Mammary epithelial cell (primary cell): ENCODE results near the gene CHD9.

Experiments used
- CTCF ChIP-seq, 2 donors: IDR thresholded peaks in 1 of 2; conservative IDR thresholded peaks in 1 of 2; 2 replicates each; pipeline ENCODE4 v1.5.1; 2011 to 2012; ENCODE audit warnings: inconsistent platforms in 2 of 2, low read length in 2 of 2, mild to moderate bottlenecking in 2 of 2, control low read depth in 1 of 2, low read depth in 1 of 2; ENCODE audit not compliant: insufficient read depth in 1 of 2; ENCODE audit errors: extremely low read depth in 1 of 2
- EZH2 ChIP-seq: IDR thresholded peaks from 2 replicates; pipeline ENCODE4 v1.6.1; 2012; ENCODE audit warnings: low read length, inconsistent platforms, borderline replicate concordance

- TF ChIP-seq CTCF (conservative IDR thresholded peaks at IDR 0.05 in 1 of 2, IDR thresholded peaks at IDR 0.05 in 1 of 2; ENCODE audit: extremely low read depth in 1 of 2, insufficient read depth in 1 of 2, low read depth in 1 of 2, low read length in 2 of 2) (no peak), EZH2 (no peak)
Observed at GRCh38 chr16:53126390-53126789, 71.6 kb downstream of the CHD9 start.
